GM20431 (cell line): ENCODE data around the gene ANKFY1.
"Not testable (repeated sequence)": the region's sequence is repeated elsewhere in the genome, so short reads cannot be mapped to it uniquely, and the experiment has no call there.

Experiments
- in situ Hi-C: fragments of 300-500 bp; cut with MseI, MboI; formaldehyde crosslinking; loops from one replicate; pipeline ENCODE4 v1.15.0; 2020; ENCODE audit warnings: low sequenced_read_pairs; ENCODE audit not compliant: unreplicated experiment

The ANKFY1 gene

DNA sequence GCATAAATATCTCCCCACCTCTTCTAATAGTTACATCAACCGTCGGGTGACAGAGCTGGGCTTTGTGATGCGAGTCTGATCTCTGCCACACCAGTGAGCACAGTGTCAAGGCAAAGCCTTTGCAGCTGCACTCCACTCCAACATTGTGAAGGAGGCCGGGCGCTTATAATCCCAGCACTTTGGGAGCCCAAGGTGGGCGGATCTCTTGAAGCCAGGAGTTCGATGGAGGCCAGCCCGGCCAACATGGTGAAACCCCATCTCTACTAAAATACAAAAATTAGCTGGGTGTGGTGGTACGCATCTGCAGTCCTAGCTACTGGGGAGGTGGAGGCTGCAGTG is 101.8 kb downstream of the ANKFY1 start:
- in situ Hi-C loops, result no loop called here

DNA sequence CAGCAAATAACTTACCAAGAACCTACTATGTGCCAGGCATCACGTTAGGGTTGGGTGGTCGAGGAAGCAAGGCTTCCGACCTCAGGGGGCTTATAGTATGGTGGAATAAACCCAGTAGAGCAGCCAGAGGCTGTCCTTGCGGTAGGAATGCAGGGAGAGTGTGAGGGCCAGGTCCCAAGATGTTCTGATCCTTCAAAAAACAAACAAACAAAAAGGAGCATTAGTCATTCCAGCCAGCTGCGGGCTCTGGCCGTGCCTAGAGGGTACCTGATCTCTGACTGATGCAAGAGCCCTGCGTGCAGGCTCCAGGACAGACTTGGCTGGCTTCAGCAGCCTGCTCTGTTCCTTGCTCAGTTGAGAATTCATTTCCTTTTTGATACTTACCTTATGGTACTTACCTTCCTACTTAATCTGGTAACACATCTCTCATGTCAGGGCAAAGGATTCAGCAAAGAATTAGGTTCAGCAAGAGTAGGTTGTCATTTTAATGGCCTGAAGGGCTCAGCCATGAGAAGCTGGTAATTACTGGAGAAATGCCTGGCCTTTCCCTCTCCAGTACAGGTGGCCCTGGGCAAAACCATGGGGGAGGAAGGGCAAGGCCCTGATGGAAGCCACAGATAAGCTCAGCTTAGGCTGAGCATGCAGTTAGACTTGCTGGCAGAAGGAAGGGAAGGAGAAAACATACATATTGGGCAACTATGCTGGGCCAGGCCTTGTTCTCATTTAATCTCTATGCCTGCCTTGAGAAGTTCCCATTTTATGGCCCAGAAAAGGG is 102.4 kb downstream of the ANKFY1 start:
- in situ Hi-C loops, result no loop called here

GRCh38 chr17:4160294-4160859 is 103.4 kb downstream of the ANKFY1 start:
- in situ Hi-C loops, result no loop called here

- in situ Hi-C loops, result no loop called here
Measured at GRCh38 chr17:4159761-4160160, 104.0 kb downstream of the ANKFY1 start.

DNA sequence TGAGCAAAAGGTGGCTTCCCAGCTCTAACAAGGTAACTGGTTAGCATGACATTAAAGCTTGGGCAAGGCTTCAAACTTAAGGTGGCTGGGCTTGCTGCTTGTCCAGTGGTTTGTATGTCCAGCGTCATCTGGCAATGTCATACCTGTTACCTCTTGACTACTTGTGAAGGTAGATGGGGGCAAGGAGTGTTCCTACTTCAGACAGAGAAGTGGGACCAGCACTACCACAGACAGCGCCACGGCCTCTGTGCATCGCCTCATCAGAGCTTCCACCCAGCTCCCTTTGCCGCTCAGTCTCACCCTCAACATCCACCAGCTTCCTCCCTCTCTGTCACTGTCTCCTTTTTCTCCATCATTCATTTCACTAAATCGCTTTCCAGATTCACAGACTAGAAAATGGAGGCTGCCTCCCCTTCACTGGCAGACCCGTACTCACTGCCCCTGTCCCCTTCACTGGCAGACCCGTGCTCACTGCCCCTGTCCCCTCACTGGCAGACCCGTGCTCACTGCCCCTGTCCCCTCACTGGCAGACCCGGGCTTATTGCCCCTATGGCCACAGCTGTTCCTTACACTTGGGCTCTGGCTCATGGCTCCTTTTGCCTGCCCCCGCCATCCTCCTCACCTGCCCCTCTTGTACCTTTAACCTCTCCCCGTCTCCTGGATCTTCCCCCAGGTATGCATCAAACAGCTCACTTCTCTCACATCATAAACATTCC is 106.0 kb downstream of the ANKFY1 start:
- in situ Hi-C loops, result no loop called here

- in situ Hi-C loops, result no loop called here
Measured at GRCh38 chr17:4156750-4157381, 106.9 kb downstream of the ANKFY1 start.

- in situ Hi-C loops, result no loop called here
Measured at GRCh38 chr17:4155980-4156620, 107.7 kb downstream of the ANKFY1 start.

- in situ Hi-C loops, result no loop called here
Measured at GRCh38 chr17:4154201-4154600, 109.6 kb downstream of the ANKFY1 start.

GRCh38 chr17:4152471-4152870 is 111.3 kb downstream of the ANKFY1 start:
- in situ Hi-C loops, result no loop called here

DNA sequence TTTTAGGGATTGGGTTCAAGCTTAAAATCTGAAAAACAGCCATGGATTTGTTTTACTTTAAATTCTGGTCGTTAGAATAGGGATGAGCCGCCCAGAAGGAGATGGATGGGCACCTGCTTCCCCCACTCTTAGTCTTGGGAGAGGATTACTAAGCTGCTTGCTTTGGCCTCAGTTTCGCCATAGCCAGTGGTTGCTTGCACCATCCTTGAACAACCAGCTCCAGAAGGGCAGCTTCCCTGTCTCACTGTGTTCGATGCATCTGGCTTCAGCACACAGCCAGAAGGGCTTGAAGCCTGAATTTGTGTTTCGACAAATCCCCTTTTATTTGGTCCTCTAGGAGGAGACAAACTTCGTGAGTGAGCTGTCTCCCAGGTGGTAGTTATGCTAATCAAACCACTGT is 113.7 kb downstream of the ANKFY1 start:
- in situ Hi-C loops, result no loop called here

GRCh38 chr17:4148611-4149308 is 115.0 kb downstream of the ANKFY1 start:
- in situ Hi-C loops, result no loop called here

DNA sequence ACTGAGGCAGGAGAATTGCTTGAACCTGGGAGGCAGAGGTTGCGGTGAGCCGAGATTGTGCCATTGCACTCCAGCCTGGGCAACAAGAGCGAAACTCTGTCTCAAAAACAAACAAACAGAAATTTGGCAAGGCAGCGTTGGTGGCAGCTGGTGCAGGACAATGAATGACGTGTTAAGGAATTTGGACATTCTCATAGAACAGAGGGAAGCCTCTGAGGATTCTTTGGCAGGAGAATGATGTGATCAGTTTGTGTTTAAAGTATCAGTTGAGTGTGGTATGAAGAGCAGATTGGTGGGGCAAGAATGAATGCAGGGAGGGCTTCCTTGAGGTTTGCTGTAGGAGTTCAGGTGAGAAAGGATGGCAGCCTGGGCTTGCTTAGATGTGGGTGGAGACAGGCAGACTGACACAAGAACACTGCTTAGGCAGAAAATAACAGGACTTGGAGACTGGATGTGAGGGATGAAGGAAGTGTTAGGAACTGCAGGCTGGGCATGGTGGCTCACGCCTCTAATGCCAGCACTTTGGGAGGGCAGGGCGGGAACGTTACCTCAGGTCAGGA is 115.9 kb downstream of the ANKFY1 start:
- in situ Hi-C loops, result no loop called here

DNA sequence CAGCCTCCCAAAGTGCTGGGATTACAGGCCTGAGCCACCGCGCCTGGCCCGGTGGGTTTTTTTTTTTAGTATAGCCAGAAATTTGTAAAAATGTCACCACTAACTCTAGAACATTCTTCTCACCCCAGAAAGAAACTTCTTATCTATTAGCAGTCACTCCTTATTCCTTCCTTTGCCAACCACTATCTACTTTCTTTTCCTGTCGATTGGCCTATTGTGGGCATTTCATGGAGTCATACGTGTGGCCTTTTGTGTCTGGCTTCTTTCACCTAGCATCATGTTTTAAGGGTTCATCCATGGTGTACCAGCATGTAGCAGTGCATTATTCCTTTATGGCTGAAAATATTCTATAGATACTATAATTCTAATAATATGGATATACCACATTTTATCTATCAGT is 117.1 kb downstream of the ANKFY1 start:
- in situ Hi-C loops, result no loop called here

DNA sequence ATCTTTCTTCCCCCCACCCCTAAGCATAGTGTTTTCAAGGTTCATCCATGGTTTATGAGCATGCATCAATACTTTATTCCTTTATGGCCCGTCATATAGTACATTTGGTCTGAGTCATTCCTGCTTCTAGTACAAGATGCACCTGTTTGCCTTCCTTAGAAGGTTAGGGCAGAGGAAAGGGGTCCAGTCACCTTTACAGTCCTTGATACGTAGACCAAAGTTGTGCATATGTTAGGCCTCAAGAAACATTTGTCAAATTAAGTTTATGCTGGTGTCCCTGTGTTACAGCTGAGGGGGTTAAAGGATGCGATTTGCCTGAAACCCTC is 119.4 kb downstream of the ANKFY1 start:
- in situ Hi-C loops, result no loop called here

GRCh38 chr17:4143563-4144421 is 120.0 kb downstream of the ANKFY1 start:
- in situ Hi-C loops, result no loop called here

DNA sequence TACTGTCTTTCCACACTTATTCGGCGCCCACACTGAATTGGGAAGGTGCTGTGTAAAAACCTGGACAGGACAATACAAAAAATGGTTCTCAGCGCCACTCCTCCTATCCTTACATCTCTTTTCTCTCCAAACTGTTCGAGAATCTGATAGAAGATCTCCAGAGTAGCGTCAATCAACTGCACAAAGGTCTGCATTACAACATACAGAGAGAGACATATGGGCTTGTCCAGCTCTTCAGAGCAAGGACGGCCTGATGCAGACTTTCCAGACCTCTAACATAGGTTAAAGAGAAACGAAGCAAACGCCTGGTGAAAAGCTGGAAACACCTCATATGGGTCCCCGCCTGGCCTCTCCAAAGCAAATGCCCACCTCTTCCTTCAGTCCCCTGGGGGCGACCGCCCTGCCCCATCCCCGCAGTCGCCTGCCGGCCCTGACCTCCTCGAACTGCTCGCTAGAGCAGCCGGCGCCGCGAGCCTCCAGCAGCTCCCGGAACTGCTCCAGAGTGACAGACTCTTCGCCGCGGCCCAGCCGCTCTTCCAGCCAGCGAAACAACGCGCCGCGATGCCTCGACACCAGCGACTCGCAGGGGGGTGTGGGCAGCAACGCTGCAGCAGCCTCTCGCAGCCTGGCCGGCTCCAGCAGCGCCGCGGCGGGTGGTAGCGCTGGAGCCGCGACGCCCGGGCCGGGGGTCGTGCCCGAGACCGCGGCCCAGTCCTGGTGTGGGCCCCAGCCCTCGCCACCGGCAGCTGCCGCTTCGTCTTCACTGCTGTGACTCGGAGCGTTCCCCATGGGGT is 121.5 kb downstream of the ANKFY1 start:
- in situ Hi-C loops, result no loop called here

DNA sequence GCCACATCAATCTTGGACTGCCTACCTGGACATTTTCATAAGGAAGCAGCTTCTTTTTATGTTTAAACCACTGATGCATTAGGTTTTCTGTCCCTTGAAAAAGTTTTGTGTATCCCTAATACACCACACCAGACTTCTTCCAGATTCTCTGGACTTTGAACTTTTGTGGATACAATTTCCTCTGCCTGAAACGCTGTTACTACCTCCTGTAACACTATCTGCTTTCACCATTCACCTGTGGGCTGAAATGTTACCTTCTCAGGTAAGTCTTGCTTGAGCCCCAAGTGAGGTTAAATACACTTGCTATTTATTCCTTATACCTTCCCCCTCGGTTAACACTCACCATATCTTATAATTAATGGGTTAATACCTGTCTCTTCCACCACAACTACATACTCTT is 123.7 kb downstream of the ANKFY1 start:
- in situ Hi-C loops, result no loop called here

- in situ Hi-C loops, result not testable (repeated sequence)
Measured at GRCh38 chr17:4138906-4139526, 124.8 kb downstream of the ANKFY1 start.
